Activated T-helper 2 cell treated with anti-CD3 and anti-CD28 coated beads, Interferon-gamma antibody, Interleukin-2, Interleukin-4, amounts not matched to agents 10 μg/mL and 5 μg/mL and 100 μg/mL, durations not matched to agents 14 hours and 24 hours and 36 hours (primary cell): ENCODE measurements around the gene CEP170B. TPM values are rescaled to one million over a fixed set of nuclear protein-coding genes. Genes with fewer than 3 reads are reported as not detected.
A peak's percentile ranks its signal among the peaks of the same experiment; 100 is the strongest.

Source experiments
- DNase-seq: peaks from one replicate; pipeline ENCODE4 v3.0.0; 2021; ENCODE audit warnings: low spot score
- H3K27ac Mint-ChIP-seq: one replicate; pipeline ENCODE4 v1.8.0; 2021; ENCODE audit warnings: mixed read lengths
- H3K27me3 Mint-ChIP-seq: one replicate; pipeline ENCODE4 v1.8.0; 2021; ENCODE audit warnings: low read depth, mixed read lengths
- H3K36me3 Mint-ChIP-seq: one replicate; pipeline ENCODE4 v1.8.0; 2021; ENCODE audit warnings: low read depth, mixed read lengths
- H3K4me1 Mint-ChIP-seq: one replicate; pipeline ENCODE4 v1.8.0; 2021; ENCODE audit warnings: low read depth, mixed read lengths
- H3K4me3 Mint-ChIP-seq: one replicate; pipeline ENCODE4 v1.8.0; 2021; ENCODE audit warnings: low read depth, mild to moderate bottlenecking, moderate library complexity, mixed read lengths
- H3K9me3 Mint-ChIP-seq: one replicate; pipeline ENCODE4 v1.8.0; 2021; ENCODE audit warnings: mixed read lengths
- intact Hi-C: fragments of 100-400 bp; cut with micrococcal nuclease; formaldehyde crosslinking; loops from one replicate; pipeline ENCODE4 v1.15.1; 2023
- total RNA-seq: library from RNA; stranded (reverse); gene quantifications from 2 replicates; pipeline ENCODE4 v1.2.3, GENCODE V29; 2022

The CEP170B gene
- 8.5 TPM in 2 replicates for total RNA-seq

DNA sequence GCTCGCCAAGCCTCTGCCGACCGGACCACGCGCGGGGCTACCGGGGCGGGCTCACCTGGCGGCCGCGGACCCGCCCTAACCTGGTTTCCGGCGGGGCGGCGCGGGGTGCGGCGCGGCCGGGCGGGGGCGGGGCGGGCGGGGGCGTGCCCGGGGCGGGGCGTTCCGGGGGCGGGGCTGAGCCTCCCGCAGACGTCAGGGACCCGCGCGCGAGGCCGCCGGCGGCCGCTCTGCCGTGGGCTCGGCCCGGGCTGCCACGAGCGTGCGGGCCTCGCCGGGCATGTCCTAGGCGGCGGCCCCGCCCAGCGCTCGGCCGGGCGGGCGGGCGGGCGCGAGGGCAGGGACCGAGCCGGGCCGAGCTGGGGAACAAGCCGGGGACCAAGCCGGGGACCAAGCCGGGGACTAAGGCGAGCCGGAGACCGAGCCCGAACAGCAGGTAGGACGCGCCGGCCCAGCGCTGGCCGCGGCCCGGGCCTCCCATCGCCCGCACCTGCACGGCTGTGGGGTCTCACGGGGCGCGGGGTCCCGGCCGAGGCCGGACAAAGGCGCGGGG lies at the start of gene CEP170B:
TSS of gene CEP170B (plus strand) at position 188 of the 550 bp plus-strand sequence. CDS start 3,183 bp downstream, outside the sequence.
- intact Hi-C loops, result loop anchor here (5.0 kb wide), 1 partner anchor 98 kb away; no protein-coding TSS in a partner anchor
- peak within 1 kb of the TSS; percentile 60 for H3K4me3 Mint-ChIP-seq
- peaks cover 2% of the 10 kb centered on the region for H3K4me1 Mint-ChIP-seq
- peaks cover 13% of the 10 kb centered on the region for H3K27me3 Mint-ChIP-seq
- no peaks in the 10 kb centered on the region for H3K36me3 Mint-ChIP-seq
- DNase-seq, result peak; percentile 36
- H3K27ac Mint-ChIP-seq, result no peak within 1 kb of the TSS
- no peaks in the 10 kb centered on the region for H3K9me3 Mint-ChIP-seq

GRCh38 chr14:104816616-104816884 lies 48.5 kb upstream of the CEP170B start:
- H3K4me3 Mint-ChIP-seq, result peak overlapping the region; percentile 86
- no peaks in the 10 kb centered on the region for H3K9me3 Mint-ChIP-seq
- no peak for DNase-seq
- H3K36me3 Mint-ChIP-seq, result peaks cover 9% of the 10 kb centered on the region
- H3K4me1 Mint-ChIP-seq, result peaks cover 12% of the 10 kb centered on the region
- intact Hi-C loops, result no loop called here
- H3K27ac Mint-ChIP-seq, result peak overlapping the region; percentile 89
- no peaks in the 10 kb centered on the region for H3K27me3 Mint-ChIP-seq

- Mint-ChIP-seq H3K27ac (no peak overlapping the region), H3K27me3 (no peaks in the 10 kb centered on the region), H3K4me1 (peaks cover 12% of the 10 kb centered on the region), H3K36me3 (peaks cover 9% of the 10 kb centered on the region), H3K4me3 (no peak overlapping the region), H3K9me3 (no peaks in the 10 kb centered on the region)
- intact Hi-C loops, result no loop called here
- no peak for DNase-seq
Measured at GRCh38 chr14:104817930-104818713, 46.9 kb upstream of the CEP170B start.

DNA sequence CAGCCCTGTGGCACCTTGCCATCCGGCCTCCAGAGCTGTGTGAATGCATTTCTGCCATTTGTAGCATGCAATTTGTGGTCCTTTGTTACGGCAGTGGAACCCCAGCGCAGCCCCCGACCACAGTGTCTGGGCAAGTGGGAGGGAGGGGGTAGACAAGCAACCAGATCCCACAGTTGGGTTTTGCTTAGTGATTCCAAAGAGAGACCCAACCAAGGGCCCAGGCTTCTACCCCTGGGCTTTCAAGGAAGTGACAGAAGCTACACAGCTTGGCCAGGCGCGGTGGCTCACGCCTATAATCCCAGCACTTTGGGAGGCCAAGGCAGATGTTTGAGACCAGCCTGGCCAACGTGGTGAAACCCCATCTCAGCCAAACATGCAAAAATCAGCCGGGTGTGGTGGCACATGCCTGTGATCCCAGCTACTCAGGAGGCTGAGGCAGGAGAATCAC lies 46.3 kb upstream of the CEP170B start:
- no peak for DNase-seq
- Mint-ChIP-seq H3K9me3 (no peaks in the 10 kb centered on the region), H3K4me3 (no peak overlapping the region), H3K4me1 (peaks cover 10% of the 10 kb centered on the region), H3K27me3 (peaks cover 1% of the 10 kb centered on the region), H3K36me3 (peaks cover 9% of the 10 kb centered on the region), H3K27ac (no peak overlapping the region)
- intact Hi-C loops, result no loop called here

DNA sequence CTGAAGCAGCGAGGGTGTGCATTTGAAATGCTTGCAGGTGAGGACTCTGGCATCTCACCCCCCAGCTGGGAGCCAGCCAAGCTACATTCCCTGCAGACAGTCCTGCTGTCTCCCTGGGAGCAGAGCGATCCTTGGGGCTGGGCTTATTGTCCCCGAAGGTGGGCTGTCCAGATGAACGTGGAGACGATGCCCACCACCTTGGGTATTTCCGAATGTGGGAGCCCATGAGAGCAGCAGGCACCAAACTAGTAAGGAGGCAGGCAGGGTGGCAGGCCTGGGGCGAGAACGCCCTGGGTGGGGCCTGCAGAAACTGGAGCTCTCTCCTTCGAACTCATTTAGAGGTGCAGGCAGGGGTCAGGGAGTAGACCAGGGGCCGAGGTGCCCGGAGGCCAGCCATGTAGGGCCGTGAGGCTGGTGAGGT lies 45.7 kb upstream of the CEP170B start:
- H3K9me3 Mint-ChIP-seq, result peaks cover 2% of the 10 kb centered on the region

GRCh38 chr14:104820669-104821228 lies 44.3 kb upstream of the CEP170B start:
- Mint-ChIP-seq H3K36me3 (peaks cover 11% of the 10 kb centered on the region), H3K4me1 (peaks cover 6% of the 10 kb centered on the region), H3K4me3 (no peak overlapping the region), H3K27me3 (peaks cover 17% of the 10 kb centered on the region), H3K27ac (no peak overlapping the region), H3K9me3 (peaks cover 10% of the 10 kb centered on the region)
- DNase-seq, result no peak
- intact Hi-C loops, result no loop called here

More for the DNA sequence above, 45.7 kb upstream of the CEP170B start:
- Mint-ChIP-seq H3K27ac (no peak overlapping the region), H3K27me3 (peaks cover 6% of the 10 kb centered on the region), H3K4me1 (peaks cover 5% of the 10 kb centered on the region), H3K4me3 (no peak overlapping the region), H3K36me3 (peaks cover 6% of the 10 kb centered on the region)
- intact Hi-C loops, result no loop called here
- DNase-seq, result no peak

DNA sequence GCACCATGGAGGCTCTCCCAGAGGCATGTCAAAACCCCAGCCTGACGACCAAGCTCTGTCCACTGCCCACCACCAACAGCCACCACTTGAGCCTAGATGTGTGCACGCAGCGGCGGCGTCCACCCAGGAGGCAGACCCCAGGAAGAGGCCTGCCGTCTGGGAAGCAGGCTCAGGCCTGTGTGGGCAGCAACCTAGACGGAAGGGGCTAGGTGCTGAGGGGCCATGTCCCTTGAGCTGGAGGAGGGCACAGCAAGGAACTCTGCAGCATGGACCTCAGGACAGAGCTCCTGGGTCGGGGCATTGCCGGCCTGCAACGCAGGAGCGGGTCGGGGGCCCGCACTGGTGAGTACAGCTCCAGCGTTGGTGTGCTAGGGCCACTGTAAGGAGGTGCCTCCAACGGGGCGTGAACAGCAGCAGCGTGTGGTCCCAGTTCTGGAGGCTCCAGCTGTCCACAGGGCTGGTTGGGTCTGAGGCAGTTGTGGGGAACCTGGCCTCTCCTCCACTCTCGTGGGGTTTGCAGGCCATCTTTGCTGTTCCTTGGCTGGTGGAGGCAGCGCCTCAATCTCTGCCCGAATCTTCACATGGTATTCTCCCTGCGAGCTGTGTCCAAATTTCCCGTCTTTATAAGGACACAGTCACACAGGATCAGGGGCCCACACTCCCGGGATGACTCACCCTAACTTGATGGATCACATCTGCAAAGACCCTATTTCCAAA lies 43.7 kb upstream of the CEP170B start:
- Mint-ChIP-seq H3K4me1 (peaks cover 9% of the 10 kb centered on the region), H3K4me3 (no peak overlapping the region), H3K27ac (no peak overlapping the region), H3K27me3 (peaks cover 19% of the 10 kb centered on the region), H3K9me3 (peaks cover 10% of the 10 kb centered on the region), H3K36me3 (peaks cover 11% of the 10 kb centered on the region)
- no peak for DNase-seq
- intact Hi-C loops, result no loop called here

- Mint-ChIP-seq H3K27me3 (peaks cover 21% of the 10 kb centered on the region), H3K4me3 (no peak overlapping the region), H3K9me3 (peaks cover 10% of the 10 kb centered on the region), H3K4me1 (peaks cover 9% of the 10 kb centered on the region), H3K36me3 (peaks cover 11% of the 10 kb centered on the region), H3K27ac (no peak overlapping the region)
- no peak for DNase-seq
- intact Hi-C loops, result no loop called here
Measured at GRCh38 chr14:104821971-104822608, 43.0 kb upstream of the CEP170B start.

GRCh38 chr14:104822821-104823615 lies 42.0 kb upstream of the CEP170B start:
- Mint-ChIP-seq H3K4me3 (no peak overlapping the region), H3K27ac (no peak overlapping the region), H3K9me3 (peaks cover 10% of the 10 kb centered on the region), H3K36me3 (peaks cover 5% of the 10 kb centered on the region), H3K4me1 (peaks cover 11% of the 10 kb centered on the region), H3K27me3 (peaks cover 29% of the 10 kb centered on the region)
- intact Hi-C loops, result no loop called here
- no peak for DNase-seq

DNA sequence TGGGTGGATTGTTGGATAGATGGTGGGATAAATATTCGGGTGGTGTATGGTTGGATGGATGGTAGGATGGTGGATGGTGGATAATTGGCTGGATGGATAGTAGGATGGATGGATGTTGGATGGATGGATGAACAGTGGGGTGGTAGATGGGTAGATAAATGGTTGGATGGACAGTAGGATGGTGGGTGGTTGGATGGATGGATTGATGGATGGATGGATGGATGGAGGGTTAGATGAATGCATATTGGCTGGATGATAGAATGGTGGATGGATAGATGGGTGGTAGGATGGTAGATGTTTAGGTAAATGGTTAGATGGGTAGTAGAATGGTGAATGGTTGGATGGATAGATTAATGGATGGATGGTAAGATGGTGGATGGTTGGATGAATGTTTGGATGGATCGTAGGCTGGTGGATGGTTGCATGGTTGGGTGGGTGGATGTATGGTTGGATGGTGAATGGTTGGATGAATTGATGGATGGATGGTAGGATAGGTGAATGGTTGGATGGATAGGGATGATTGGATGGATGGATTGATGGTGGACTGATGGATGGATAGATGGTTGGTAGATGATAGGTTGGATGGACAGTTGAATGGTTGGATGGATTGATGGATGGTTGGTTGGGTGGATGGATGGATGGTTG lies 40.6 kb upstream of the CEP170B start:
- intact Hi-C loops, result no loop called here
- H3K4me1 Mint-ChIP-seq, result peaks cover 11% of the 10 kb centered on the region
- H3K36me3 Mint-ChIP-seq, result peaks cover 5% of the 10 kb centered on the region

DNA sequence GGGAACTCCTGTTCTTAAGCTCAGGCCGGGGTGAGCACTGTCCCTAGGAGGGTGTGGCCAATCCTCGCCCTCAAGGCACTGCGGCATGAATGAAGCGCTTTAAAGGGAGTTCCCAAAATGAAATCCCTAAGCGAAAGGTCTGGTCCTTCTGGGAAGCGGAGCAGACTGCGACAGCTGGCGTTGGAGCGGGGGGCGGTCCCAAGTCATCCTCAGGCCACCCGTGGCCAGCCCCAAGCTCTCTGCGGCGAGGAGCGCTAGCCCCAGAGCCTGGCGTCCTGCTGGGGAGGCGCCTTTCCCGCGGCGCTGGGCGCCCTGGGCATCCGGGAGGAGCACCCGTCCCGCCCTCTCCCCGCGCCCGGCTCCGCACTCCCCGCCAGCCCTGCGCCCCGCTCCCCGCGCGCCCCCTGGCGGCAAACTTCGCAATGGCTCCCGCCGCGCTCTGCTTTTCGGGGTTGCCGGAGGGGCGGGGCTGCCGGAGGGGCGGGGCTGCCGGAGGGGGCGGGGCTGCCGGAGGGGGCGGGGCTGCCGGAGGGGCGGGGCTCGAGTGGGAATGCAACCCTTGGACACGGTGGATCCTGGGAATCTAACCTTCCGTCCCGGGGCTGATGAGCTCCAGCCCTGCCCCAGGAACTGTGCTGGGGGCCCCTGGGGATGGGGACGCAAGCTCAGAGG lies 38.7 kb upstream of the CEP170B start:
- H3K27me3 Mint-ChIP-seq, result peaks cover 29% of the 10 kb centered on the region
- intact Hi-C loops, result loop anchor here (1.0 to 5.0 kb wide), 3 partner anchors 25 to 74 kb away; partner anchors contain the start of genes SIVA1 and ZBTB42

More for the DNA sequence above, 40.6 kb upstream of the CEP170B start:
- DNase-seq, result no peak
- Mint-ChIP-seq H3K27ac (peak overlapping the region; percentile 3), H3K4me3 (peak overlapping the region; percentile 81), H3K9me3 (peaks cover 10% of the 10 kb centered on the region), H3K27me3 (peaks cover 29% of the 10 kb centered on the region)

More for the DNA sequence above, 38.7 kb upstream of the CEP170B start:
- H3K9me3 Mint-ChIP-seq, result peaks cover 10% of the 10 kb centered on the region
- peak; percentile 87 for DNase-seq
- peak overlapping the region; percentile 81 for H3K4me3 Mint-ChIP-seq
- H3K4me1 Mint-ChIP-seq, result peaks cover 11% of the 10 kb centered on the region
- H3K36me3 Mint-ChIP-seq, result peaks cover 5% of the 10 kb centered on the region
- H3K27ac Mint-ChIP-seq, result no peak overlapping the region
